HEK293T (cell line): ENCODE measurements around the gene CHMP4B.

Experiments used
- BHLHE40 ChIP-seq: fragments of 450-650 bp; IDR thresholded peaks from 2 replicates; pipeline ENCODE4 v1.6.1; 2016; ENCODE audit warnings: mild to moderate bottlenecking, moderate library complexity, borderline replicate concordance
- ELF4 ChIP-seq: fragments of 450-650 bp; IDR thresholded peaks from 2 replicates; pipeline ENCODE4 v1.6.1; 2017; ENCODE audit warnings: antibody characterized with exemption
- FOXK2 ChIP-seq: fragments of 450-650 bp; IDR thresholded peaks from 2 replicates; pipeline ENCODE4 v1.6.1; 2016; ENCODE audit warnings: mild to moderate bottlenecking
- LEF1 ChIP-seq: fragments of 450-650 bp; IDR thresholded peaks from 2 replicates; pipeline ENCODE4 v1.6.1; 2017; ENCODE audit warnings: mild to moderate bottlenecking, borderline replicate concordance
- SP1 ChIP-seq: fragments of 450-650 bp; IDR thresholded peaks from 2 replicates; pipeline ENCODE4 v1.6.1; 2017
- SUZ12 ChIP-seq: fragments of 450-650 bp; IDR thresholded peaks from 2 replicates; pipeline ENCODE4 v1.6.1; 2016; ENCODE audit warnings: mild to moderate bottlenecking

DNA sequence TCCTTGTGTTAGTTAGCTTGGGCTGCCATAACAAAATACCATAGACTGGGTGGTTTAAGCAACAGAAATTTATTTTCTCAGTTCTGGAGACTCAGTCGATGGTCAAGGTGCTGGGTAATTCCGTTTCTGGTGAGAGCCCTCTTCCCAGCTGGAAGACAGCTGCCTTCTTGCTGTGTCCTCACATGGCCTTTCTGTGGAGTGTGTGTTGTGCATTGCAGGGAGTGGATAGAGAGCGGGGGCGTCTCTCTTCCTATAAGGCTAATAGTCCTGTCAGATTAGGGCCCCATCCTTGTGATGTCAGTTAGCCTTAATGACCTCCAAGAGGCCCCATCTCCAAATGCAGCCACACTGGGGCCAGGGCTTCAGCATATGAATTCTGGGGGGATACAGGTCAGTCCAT, 19.2 kb downstream of the CHMP4B start:
- no peak for TF ChIP-seq SUZ12
- TF ChIP-seq SP1, result no peak
- no peak for TF ChIP-seq BHLHE40
- TF ChIP-seq FOXK2, result no peak
- no peak for TF ChIP-seq ELF4
- no peak for TF ChIP-seq LEF1
